D721Med (cell line): Measurements from ENCODE around the gene MT1X.

Experiments used
- DNase-seq: peaks from one replicate; pipeline ENCODE4 v3.0.0; 2011; ENCODE audit warnings: low spot score; ENCODE audit not compliant: insufficient read length
- FAIRE-seq: peaks from 2 replicates; lab custom pipeline; 2011; peaks lifted over from hg19 to GRCh38; lab: Jason Lieb, UNC
- TF ChIP-seq, protein P1 (sequence below): IDR thresholded peaks from 2 replicates; pipeline ENCODE4 v1.5.1; 2012; ENCODE audit warnings: mild to moderate bottlenecking, control low read depth; ENCODE audit not compliant: insufficient read depth; ENCODE audit errors: missing control alignments

The MT1X gene

DNA sequence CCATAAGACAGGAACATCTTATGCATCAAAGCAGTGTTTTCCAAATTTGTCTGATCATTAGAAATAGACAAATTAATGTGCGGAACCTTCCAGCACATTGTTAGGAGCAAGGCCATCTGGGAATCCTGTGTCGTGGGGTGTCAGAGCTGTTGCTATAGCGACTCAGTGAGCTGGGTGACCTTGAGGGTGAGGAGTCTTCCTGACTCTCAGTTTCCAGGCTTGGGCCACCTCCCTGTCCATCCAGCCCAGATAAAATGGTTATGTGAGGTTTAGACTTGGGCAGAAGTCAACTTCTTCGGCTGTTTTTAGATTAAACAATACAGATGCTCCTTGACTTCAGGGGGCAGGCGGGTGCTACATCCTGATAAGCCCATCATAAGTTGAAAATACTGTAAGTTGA is 20.6 kb downstream of the MT1X start:
- FAIRE-seq (no peak), DNase-seq (no peak)
- TF ChIP-seq, protein P1, sequence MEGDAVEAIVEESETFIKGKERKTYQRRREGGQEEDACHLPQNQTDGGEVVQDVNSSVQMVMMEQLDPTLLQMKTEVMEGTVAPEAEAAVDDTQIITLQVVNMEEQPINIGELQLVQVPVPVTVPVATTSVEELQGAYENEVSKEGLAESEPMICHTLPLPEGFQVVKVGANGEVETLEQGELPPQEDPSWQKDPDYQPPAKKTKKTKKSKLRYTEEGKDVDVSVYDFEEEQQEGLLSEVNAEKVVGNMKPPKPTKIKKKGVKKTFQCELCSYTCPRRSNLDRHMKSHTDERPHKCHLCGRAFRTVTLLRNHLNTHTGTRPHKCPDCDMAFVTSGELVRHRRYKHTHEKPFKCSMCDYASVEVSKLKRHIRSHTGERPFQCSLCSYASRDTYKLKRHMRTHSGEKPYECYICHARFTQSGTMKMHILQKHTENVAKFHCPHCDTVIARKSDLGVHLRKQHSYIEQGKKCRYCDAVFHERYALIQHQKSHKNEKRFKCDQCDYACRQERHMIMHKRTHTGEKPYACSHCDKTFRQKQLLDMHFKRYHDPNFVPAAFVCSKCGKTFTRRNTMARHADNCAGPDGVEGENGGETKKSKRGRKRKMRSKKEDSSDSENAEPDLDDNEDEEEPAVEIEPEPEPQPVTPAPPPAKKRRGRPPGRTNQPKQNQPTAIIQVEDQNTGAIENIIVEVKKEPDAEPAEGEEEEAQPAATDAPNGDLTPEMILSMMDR, result no peak

DNA sequence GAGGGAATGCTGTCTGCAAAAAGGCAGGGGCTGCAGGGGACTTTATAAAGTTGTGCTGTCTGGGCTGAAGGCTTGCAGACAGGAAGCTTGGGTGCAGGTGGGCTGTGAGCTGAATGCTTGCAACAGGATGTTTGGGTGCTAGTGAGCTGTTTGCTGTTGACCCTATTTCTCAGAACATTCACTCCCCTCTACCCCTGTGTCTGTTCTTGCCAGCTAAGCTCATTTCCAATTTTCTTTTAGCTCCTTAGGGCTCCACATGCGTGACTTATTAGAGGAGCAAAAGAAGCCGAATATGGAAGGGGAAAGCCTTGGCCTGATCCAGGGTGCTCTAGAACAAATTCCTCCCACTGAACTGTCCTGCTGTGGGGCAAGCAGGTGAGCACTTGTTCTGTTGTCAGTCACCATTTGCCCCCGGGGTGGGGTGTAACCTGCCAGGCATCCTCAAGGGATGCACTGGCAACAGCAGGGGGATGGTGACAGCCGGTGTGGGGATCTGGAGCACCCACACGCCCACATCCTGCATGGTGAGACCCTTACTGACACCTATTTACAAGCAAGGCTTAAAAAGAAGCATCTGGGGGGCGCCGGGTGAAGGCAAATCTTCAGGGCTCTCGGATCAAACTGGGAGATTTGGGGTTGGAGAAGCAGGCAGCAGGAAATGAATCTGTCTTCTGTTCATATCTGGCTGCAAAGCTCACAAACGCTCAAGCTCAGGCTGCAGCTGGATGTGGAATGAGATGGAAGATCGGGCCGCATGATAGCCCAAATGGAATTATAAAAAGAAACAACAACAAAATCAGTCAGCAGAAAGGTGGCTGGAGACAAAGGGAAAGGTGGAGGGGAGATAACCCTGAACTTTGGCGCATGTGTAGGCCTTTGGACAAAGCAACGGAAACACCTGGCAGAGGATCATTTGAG is 26.5 kb downstream of the MT1X start:
- TF ChIP-seq, protein P1, result no peak
- FAIRE-seq (no peak), DNase-seq (no peak)

DNA sequence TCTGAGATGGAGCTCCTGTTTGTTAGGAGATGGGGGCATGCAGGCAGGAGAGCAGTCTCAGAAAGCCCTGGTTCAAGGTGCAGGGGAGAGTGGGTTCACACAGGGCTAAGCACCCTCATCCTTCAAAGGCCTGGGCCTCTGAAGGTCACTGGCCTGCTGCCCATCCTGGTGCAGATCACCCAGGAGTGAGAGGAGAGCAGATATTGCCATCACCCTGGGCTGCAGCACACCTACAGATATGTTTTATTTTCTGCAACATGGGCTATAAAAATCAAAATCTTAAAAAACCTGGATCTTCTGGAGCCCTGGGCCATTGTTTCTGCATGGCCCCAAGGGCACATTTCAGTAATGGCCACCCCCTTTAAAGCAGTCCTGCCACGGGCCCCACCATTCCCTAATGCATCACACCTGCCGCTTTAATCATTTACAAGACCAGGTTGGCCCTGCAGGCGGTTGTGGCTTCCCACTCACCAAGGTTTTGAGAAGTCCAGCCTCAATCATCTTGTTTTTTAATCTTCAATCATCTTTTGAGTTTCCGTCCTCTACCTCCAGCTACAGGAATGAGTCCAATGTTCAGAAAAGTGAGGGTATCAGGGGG is 27.3 kb downstream of the MT1X start:
- FAIRE-seq (no peak), DNase-seq (no peak)
- TF ChIP-seq, protein P1, result no peak

DNA sequence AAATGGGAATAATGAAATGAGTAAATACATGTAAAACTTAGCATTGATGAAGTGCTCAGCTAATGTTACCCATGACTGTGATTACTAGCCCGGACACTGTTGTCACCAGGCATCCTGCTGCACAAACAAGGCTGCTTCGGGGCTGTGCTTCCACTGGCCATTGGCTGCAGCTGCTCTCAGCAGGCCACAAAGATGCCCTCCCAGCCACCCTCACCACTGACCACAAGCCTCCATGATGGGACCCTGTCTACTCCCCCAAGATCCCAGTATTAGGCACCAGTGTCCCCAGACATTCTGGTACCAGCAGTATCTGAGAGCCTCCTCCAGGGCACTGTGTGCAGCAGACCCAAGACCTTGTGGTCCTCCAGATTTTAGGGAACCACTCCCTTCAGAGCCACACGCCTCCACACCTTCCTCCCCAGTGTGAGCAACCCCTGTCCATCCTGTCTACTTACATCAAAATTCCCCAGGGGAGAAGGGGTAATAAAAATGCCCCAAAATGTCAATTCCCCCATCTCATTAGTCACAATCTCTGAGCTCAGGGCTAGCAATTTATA is 28.0 kb downstream of the MT1X start:
- TF ChIP-seq, protein P1, result no peak
- DNase-seq, result no peak
- no peak for FAIRE-seq

DNA sequence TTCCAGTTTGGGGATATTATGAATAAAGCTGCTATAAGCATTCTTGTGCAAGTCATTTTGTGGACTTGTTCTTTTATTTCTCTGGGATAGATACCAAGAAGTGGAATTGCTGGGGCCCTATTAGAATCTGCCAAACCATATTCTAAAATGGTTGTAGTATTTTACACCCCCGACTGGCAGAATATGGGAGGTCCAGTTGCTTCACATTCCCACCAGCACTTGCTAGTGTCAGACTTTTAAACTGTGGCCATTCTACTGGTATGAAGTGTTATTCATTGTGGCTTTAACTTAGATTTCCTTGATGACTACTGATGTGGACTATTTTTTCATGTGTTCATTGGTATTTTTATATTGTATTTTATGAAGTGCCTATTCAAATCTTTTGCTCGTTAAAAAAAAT is 29.6 kb downstream of the MT1X start:
- TF ChIP-seq, protein P1, result no peak
- DNase-seq (no peak), FAIRE-seq (no peak)

DNA sequence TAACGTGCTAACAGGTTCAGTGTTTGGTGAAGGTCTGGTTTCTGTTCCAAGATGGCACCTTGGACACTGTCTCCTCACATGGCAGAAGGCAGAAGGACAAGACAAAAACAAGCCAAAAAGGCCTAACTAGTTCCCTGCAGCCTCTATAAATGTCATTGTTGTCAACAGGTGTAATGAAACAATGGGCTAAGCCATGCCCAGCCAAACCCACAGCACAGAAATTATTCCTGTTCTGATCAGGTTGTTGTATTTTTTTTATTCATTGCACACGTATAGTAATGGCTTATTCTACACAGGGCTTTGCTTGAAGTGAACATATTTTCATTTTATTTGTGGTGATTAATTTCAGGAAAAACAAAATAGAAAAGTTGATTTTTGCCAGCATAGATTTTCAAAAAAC is 31.5 kb downstream of the MT1X start:
- DNase-seq (no peak), FAIRE-seq (no peak)
- TF ChIP-seq, protein P1, result no peak
